ENCODE data around the gene MYO1D. TPM values are rescaled to one million over a fixed set of nuclear protein-coding genes. Genes with fewer than 3 reads are reported as not detected.

The MYO1D gene
- total and polyA plus RNA-seq, 12 donors = 13.6 to 103 (median 59.8) TPM

GRCh38 chr17:32709562-32709961, 167.4 kb downstream of the MYO1D start:
- TF ChIP-seq CTCF (IDR thresholded peaks at IDR 0.05) = no peak
- no peak for TF ChIP-seq POLR2A (IDR thresholded peaks at IDR 0.05)
- Histone ChIP-seq H3K9me3 (replicated peaks in 1 of 3) (no peaks in the 10 kb centered on the region), H3K36me3 (replicated peaks in 1 of 2) (no peaks in the 10 kb centered on the region), H3K27me3 (no peaks in the 10 kb centered on the region), H3K27ac (no peak overlapping the region), H3K4me3 (no peak overlapping the region), H3K4me1 (replicated peaks in 1 of 2) (no peaks in the 10 kb centered on the region)
- intact Hi-C loops (cut with DNase I) = no loop called here
- DNase-seq = no peak

DNA sequence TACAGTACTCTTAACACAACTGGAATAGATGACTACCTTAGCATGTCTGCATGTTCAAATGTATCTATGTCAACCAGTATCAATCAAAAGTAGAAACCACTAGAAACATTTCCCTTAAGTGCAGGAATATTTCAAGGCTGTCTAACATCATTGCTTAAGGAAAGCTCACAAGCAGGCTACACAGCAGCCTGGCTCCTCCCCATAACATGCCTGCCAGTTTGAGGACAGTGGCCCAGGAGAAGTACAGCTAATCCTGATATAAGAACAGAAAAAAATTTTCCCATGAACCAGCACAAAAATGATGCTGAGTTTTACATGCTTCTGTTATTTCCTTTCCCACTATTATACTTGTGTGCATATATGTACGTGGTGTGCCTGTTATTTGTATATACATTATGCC, 175.1 kb downstream of the MYO1D start:
- intact Hi-C loops (cut with DNase I) = no loop called here
- Histone ChIP-seq H3K27ac (no peak overlapping the region), H3K4me1 (replicated peaks in 1 of 2) (no peaks in the 10 kb centered on the region), H3K9me3 (replicated peaks in 1 of 3) (no peaks in the 10 kb centered on the region), H3K4me3 (no peak overlapping the region), H3K36me3 (replicated peaks in 1 of 2) (no peaks in the 10 kb centered on the region), H3K27me3 (no peaks in the 10 kb centered on the region)
- WGBS, 4 donors = 89 to 97% (median 95%) methylated on average over 1 of the region's 1 CpG
- DNase-seq = peak in 2 of 7 donors; percentile 37 to 40
- no peak for TF ChIP-seq CTCF (IDR thresholded peaks at IDR 0.05)
- TF ChIP-seq POLR2A (IDR thresholded peaks at IDR 0.05) = no peak

GRCh38 chr17:32699247-32699646, 177.7 kb downstream of the MYO1D start:
- no peaks in the 10 kb centered on the region for H3K9me3 ChIP-seq (replicated peaks in 1 of 3)
- intact Hi-C loops (cut with DNase I) = no loop called here
- no peaks in the 10 kb centered on the region for H3K27me3 ChIP-seq
- H3K4me1 ChIP-seq (replicated peaks in 1 of 2) = no peaks in the 10 kb centered on the region
- DNase-seq = no peak
- 92 to 99% (median 96%) methylated on average over 2 of the region's 2 CpGs for WGBS, 4 donors
- no peaks in the 10 kb centered on the region for H3K36me3 ChIP-seq (replicated peaks in 1 of 2)
- no peak for TF ChIP-seq CTCF (IDR thresholded peaks at IDR 0.05)
- no peak for TF ChIP-seq POLR2A (IDR thresholded peaks at IDR 0.05)
- no peak overlapping the region for H3K4me3 ChIP-seq
- H3K27ac ChIP-seq = no peak overlapping the region

GRCh38 chr17:32697728-32698625, 178.9 kb downstream of the MYO1D start:
- DNase-seq = no peak
- WGBS, 4 donors = 94 to 100% (median 97%) methylated on average over 1 of the region's 1 CpG
- TF ChIP-seq POLR2A (IDR thresholded peaks at IDR 0.05) (no peak), CTCF (IDR thresholded peaks at IDR 0.05) (no peak)
- no peaks in the 10 kb centered on the region for H3K36me3 ChIP-seq (replicated peaks in 1 of 2)
- no peaks in the 10 kb centered on the region for H3K27me3 ChIP-seq
- intact Hi-C loops (cut with DNase I) = no loop called here
- no peaks in the 10 kb centered on the region for H3K4me1 ChIP-seq (replicated peaks in 1 of 2)
- no peak overlapping the region for H3K4me3 ChIP-seq
- no peaks in the 10 kb centered on the region for H3K9me3 ChIP-seq (replicated peaks in 1 of 3)
- no peak overlapping the region for H3K27ac ChIP-seq

All from adrenal gland (tissue), 12 donors.